Effector memory CD4-positive, alpha-beta T cell (primary cell): ENCODE measurements around the gene ZMYND8.
"Not testable (repeated sequence)": the region's sequence is repeated elsewhere in the genome, so short reads cannot be mapped to it uniquely, and the experiment has no call there.

Source experiments
- DNase-seq, 3 donors: peaks; one replicate each; pipeline ENCODE4 v3.0.0-alpha.2; 2020
- H3K27ac ChIP-seq: 2 replicates; pipeline ENCODE4 v1.7.0; 2013; ENCODE audit warnings: mild to moderate bottlenecking, low read length, moderate library complexity; ENCODE audit not compliant: insufficient read depth, poor library complexity, severe bottlenecking
- H3K27me3 ChIP-seq: replicated peaks from 2 replicates; pipeline ENCODE4 v1.7.0; 2013; ENCODE audit warnings: mild to moderate bottlenecking, low read length; ENCODE audit not compliant: insufficient read depth, control insufficient read depth, poor library complexity, severe bottlenecking
- H3K36me3 ChIP-seq: 2 replicates; pipeline ENCODE4 v1.7.0; 2013; ENCODE audit warnings: mild to moderate bottlenecking, low read length, moderate library complexity; ENCODE audit not compliant: control insufficient read depth, insufficient read depth
- H3K4me1 ChIP-seq: 2 replicates; pipeline ENCODE4 v1.7.0; 2013; ENCODE audit warnings: low read length, mild to moderate bottlenecking; ENCODE audit not compliant: control insufficient read depth, insufficient read depth, poor library complexity, severe bottlenecking
- H3K4me3 ChIP-seq: 2 replicates; pipeline ENCODE4 v1.7.0; 2013; ENCODE audit warnings: low read length, low read depth, mild to moderate bottlenecking; ENCODE audit not compliant: insufficient read depth, poor library complexity, severe bottlenecking
- H3K9me3 ChIP-seq: 2 replicates; pipeline ENCODE4 v1.7.0; 2013; ENCODE audit warnings: mild to moderate bottlenecking, low read length, moderate library complexity; ENCODE audit not compliant: control insufficient read depth

ZMYND8 gene

DNA sequence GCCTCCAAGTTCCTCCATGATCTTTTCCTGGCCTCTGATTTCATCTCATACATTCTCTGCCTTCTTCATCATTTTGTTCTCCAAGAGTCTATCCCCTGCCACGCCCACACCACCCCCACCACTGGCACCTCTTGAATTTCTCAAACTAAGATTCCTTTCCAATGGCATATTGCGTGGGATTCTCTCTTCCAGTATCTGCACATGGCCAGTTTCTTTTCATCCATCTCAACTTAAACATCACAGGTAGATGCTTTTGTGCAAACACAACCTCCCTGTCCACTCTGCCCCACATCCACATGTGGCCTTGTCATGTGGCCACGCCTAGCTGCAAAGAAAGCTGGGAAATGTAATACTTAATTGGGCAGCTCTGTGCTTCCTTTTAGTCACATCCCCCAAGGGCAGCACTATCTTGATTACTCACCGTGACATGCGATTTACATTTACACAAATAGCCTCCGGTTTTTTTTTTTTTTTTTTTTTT, 33.4 kb upstream of the ZMYND8 start:
- H3K4me3 ChIP-seq = no peak overlapping the region
- no peak for DNase-seq
- H3K9me3 ChIP-seq = no peaks in the 10 kb centered on the region
- no peak overlapping the region for H3K27ac ChIP-seq
- H3K27me3 ChIP-seq = no peaks in the 10 kb centered on the region
- no peaks in the 10 kb centered on the region for H3K36me3 ChIP-seq
- H3K4me1 ChIP-seq = no peaks in the 10 kb centered on the region

DNA sequence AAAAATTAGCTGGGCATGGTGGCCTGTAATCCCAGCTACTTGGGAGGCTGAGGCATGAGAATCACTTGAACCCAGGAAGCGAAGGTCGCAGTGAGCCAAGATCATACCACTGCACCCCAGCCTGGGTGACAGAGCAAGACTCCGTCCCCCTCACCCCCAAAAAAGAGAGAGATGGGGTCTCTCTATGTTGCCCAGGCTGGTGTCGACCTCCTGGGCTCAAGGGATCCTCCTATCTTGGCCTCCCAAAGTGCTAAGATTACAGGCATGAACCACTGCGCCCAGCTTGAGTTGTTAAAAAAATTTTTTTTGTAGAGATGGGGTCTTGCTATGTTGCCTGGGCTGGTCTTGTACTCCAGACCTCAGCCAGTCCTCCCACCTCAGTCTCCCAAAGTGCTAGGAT, 29.5 kb upstream of the ZMYND8 start:
- H3K4me3 ChIP-seq, H3K36me3 ChIP-seq: not testable (repeated sequence)

DNA sequence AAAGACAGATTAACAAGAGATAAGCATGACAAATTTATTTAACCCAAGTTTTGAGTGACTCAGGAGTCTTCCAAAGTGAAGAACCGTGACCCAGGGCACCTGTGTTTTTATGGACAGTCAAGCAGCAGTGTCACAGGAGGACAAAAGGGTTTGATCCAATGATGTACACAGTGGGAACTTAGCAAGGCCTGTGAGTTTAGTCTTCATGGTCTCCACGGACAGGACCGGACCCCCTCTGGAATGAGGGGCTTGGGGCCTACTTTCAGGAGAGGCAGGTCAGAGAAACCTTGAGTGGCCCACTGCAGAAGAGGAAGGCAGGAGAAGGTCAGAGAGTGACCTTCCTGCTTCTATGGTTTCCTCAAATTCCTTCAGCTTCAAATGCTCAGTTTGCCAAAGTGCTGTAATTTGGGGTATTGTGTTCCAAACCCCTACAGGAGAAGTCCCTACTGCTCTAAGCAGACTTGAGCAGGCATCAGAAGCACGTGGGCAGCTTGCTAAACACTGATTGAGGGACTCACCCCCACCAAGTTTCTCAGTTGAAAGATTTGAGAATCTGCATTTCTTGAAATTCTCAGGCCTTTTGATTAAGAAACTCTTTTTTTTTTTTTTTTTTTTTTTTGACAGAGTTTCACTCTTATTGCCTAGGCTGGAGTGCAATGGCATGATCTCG, 26.4 kb upstream of the ZMYND8 start:
- no peaks in the 10 kb centered on the region for H3K27me3 ChIP-seq
- H3K9me3 ChIP-seq = no peaks in the 10 kb centered on the region
- no peaks in the 10 kb centered on the region for H3K4me1 ChIP-seq
- no peak for DNase-seq
- H3K36me3 ChIP-seq = no peaks in the 10 kb centered on the region
- no peak overlapping the region for H3K4me3 ChIP-seq
- H3K27ac ChIP-seq = no peak overlapping the region

More for the DNA sequence above, 29.5 kb upstream of the ZMYND8 start:
- H3K27ac ChIP-seq, H3K9me3 ChIP-seq, DNase-seq, H3K4me1 ChIP-seq, H3K27me3 ChIP-seq: not testable (repeated sequence)

DNA sequence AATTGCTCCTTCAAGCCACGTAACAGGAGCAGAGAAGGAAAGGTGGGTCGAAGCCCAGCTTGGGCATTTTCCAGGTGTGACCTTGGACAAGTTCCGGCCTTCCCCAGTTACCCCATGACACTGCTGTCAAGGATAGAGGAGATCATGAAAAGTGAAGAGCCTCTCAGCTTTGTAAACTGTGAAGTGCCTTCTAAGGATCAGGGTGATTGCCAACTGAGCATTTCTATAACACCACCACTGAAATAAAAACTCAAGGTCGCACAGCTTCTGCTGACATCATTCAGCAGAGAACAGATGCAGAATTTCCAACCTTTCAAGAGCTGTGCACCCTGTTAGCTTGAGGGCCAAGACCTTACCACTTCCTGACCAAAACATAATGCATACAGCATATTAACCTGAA, 24.0 kb upstream of the ZMYND8 start:
- no peaks in the 10 kb centered on the region for H3K9me3 ChIP-seq
- no peaks in the 10 kb centered on the region for H3K27me3 ChIP-seq
- H3K4me3 ChIP-seq = no peak overlapping the region
- no peaks in the 10 kb centered on the region for H3K36me3 ChIP-seq
- no peak overlapping the region for H3K27ac ChIP-seq
- no peak for DNase-seq
- H3K4me1 ChIP-seq = no peaks in the 10 kb centered on the region

DNA sequence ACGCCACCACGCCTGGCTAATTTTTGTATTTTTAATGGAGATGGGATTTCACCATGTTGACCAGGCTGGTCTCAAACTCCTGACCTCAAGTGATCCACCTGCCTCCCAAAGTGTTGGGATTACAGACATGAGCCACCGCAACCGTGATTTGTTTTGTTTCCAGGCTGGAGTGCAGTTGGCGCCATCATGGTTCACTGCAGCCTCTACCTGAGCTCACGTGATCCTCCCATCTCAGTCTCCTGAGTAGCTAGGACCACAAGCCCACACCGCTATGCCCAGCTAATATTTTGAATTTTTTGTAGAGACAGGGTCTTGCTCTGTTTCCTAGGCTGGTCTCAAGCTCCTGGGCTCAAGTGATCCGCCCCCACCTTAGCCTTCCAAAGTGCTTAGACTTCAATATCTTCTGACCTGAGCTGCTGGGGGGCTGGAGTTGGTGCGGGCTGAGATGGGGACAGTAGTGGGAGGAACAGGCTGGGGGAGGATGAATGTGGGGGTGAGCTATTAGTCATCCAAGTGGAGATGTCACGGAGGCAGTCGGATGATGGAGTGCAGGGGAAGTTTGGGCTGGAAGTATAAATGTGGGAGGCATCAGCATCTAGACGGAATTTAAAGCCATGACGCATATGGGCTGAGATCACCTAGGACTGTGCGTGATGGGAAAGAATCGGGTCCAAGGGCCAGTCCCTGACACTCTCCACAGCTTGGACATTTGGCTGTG, 23.1 kb upstream of the ZMYND8 start:
- Histone ChIP-seq H3K4me1 (no peaks in the 10 kb centered on the region), H3K36me3 (no peaks in the 10 kb centered on the region), H3K4me3 (no peak overlapping the region), H3K27me3 (no peaks in the 10 kb centered on the region), H3K9me3 (no peaks in the 10 kb centered on the region), H3K27ac (no peak overlapping the region)
- DNase-seq = no peak

DNA sequence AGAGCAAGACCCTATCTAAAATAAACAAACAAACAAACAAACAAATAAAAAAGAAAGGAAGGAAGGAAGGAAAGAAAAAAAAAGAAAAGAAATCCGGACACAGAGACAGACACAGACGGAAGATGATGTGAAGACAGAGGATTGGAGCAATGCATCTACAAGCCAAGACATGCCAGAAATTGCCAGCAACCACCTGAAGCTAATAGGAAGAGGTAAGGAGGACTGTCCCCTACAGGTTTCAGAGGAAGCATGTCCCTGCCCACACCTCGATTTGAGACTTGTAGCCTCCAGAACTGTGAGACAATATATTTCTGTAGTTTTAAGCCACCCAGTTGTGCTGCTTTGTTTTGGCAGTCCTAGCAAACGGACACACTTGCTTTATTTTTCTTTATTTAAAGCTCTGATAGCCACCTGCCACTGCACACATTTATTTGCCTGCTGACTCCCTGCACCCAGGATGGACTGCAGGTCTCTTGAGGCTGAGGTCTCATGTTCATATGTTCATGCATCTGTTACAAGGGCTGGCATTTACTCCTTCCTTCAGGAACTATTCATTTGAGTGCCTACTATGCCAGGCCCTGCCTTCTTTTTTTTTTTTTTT, 20.7 kb upstream of the ZMYND8 start:
- no peaks in the 10 kb centered on the region for H3K27me3 ChIP-seq
- no peak overlapping the region for H3K4me3 ChIP-seq
- DNase-seq = no peak
- H3K27ac ChIP-seq = no peak overlapping the region
- no peaks in the 10 kb centered on the region for H3K4me1 ChIP-seq
- no peaks in the 10 kb centered on the region for H3K9me3 ChIP-seq
- no peaks in the 10 kb centered on the region for H3K36me3 ChIP-seq

DNA sequence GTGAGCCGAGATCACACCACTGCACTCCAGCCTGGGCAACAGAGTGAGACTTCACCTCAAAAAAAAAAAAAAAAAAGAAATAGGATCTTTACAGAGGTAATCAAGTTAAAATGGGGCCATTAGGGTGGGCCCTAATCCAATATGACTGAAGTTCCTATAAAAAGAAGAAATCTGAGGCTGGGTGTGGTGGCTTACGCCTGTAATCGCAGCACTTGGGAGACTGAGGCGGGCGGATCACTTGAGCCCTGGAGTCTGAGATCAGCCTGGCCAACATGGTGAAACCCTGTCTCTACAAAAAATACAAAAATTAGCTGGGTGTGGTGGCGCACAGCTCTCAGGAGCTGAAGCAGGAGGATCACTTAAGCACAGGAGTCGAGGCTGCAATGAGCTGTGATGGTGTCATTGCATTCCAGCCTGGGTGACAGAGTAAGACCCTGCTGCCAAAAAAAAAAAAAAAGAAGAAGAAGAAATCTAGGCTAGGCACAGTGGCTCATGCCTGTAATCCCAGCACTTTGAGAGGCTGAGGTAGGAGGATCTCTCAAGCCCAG, 19.7 kb upstream of the ZMYND8 start:
- H3K27ac ChIP-seq, H3K4me3 ChIP-seq, H3K27me3 ChIP-seq, H3K9me3 ChIP-seq, DNase-seq, H3K36me3 ChIP-seq, H3K4me1 ChIP-seq: not testable (repeated sequence)

DNA sequence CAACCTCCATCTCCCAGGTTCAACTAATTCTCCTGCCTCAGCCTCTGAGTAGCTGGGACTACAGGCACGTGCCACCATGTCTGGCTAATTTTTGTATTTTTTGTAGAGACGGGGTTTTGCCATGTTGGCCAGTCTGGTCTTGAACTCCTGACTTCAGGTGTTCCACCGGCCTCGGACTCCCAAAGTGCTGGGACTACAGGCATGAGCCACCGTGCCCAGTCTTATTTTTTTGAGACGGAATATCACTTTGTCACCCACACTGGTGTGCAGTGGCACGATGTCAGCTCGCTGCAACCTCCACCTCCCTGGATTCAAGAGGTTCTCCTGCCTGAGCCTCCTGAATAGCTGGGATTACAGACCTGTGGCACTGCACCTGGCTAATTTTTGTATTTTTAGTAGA, 17.6 kb upstream of the ZMYND8 start:
- DNase-seq, H3K27me3 ChIP-seq, H3K4me3 ChIP-seq, H3K4me1 ChIP-seq, H3K27ac ChIP-seq, H3K9me3 ChIP-seq, H3K36me3 ChIP-seq: not testable (repeated sequence)

DNA sequence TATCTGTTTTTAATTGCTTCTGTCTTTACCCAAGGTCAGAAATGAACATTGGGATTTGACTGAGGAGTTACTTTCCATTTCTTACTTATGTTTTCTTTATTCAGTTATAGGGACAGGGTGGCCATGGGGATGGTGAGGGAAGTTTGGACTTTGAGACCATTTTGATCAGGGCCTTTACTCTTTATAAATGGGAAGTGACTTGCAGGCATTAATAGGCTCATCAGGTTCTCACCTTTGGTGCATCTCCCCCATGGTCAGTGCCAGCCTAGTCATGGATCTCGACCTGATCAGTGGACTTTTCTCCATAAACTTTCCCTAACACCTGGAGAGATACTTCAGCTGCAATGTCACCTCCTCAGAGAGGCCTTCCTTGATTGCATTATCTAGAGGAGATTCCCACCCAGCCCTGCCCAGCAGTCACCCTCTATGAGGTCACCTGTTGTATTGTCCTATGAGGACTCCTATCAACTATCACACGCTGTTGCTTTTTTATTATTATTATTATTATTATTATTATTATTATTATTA, 16.8 kb upstream of the ZMYND8 start:
- H3K4me3 ChIP-seq = no peak overlapping the region
- H3K27me3 ChIP-seq = no peaks in the 10 kb centered on the region
- no peak for DNase-seq
- H3K27ac ChIP-seq = no peak overlapping the region
- no peaks in the 10 kb centered on the region for H3K9me3 ChIP-seq
- H3K4me1 ChIP-seq = no peaks in the 10 kb centered on the region
- no peaks in the 10 kb centered on the region for H3K36me3 ChIP-seq
